DMS53 treated with DMSO at 0.1 percent for 48 hours (cell line): ENCODE measurements around the gene ETNK1.

Source experiments
- DNase-seq: peaks from one replicate; lab custom pipeline; 2025; ENCODE audit not compliant: unreplicated experiment; lab: John Stamatoyannopoulos, UW

ETNK1 gene

DNA sequence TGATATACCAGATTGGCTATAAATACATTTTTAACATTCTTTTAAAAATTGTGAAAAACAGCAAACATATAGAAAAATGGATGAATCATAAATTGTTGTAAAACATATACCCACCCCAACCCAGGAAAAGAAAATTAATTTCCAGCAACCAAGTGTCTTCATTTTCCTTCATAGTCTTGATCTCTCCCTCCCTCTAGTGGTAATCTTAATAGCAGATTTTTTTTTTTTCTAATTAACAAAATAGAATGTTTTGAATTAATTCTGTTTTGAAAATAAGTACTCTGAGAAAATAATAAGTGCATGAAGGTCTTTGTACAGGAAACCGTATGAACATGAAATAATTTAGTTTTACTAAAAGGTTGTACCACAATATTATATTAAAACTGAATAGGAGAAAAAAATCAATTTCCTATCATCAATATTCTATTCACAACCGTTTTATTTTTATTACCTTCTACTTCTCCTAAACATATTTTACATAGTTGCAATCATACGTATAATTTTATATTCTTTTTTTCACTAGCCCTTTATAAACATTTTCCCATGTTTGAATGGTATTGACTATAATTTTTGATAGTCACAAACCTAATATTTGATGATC lies 7.0 kb downstream of the ETNK1 start:
- DNase-seq: no peak

DNA sequence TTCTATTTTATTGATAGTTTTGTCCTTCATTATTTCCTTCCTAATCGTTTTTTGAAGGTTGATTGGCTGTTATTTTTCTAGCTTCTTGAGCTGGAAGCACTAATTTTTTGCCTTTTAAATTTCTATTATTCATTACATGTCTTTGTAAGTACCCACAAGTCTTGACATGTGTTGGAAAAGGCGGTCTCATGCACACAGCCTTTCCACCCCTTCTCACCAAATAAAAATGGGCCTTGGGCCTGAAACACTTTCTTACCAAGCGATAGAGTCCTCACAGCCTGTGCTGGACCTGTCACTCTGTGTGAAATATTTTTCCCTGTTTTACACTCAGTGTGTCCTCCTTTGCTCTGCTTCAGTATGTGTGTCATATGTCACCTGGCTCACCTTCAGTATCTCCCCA lies 9.9 kb downstream of the ETNK1 start:
- DNase-seq: no peak

DNA sequence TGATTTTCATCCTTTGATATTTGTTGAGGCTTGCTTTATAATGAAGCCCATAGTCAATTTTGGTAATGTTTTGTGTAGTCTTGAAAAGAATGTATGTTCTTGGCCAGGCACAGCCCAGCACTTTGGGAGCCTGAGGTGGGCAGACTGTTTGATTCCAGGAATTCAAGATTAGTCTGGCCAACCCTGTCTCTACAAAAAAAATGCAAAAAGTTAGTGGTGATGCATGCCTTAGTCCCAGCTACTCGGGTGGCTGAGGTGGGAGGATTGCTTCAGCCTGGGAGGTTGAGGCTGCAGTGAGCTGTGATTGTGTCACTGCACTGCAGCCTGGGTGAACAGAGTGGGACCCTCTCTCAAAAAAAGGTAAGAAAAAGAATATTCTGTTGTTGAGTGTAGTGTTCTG lies 10.8 kb downstream of the ETNK1 start:
- DNase-seq: no peak

DNA sequence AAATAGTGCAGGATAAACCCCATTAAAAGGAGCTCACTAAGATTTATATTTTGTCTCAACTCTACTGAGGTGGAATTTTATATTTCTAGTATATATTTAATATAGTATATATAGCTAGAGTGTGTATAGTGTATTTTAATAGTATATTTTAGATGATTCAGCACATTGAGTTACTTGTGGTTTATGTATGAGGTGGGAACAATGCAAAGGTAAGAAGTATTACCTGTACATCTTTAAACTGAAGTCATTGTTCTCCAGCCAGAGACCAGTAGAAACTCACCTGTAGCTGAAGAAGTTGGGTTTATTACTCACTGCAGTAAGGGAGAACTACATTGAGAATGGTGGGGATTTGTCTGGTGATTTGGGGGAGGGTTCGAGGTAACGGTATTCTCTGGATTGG lies 15.9 kb downstream of the ETNK1 start:
- no peak for DNase-seq

DNA sequence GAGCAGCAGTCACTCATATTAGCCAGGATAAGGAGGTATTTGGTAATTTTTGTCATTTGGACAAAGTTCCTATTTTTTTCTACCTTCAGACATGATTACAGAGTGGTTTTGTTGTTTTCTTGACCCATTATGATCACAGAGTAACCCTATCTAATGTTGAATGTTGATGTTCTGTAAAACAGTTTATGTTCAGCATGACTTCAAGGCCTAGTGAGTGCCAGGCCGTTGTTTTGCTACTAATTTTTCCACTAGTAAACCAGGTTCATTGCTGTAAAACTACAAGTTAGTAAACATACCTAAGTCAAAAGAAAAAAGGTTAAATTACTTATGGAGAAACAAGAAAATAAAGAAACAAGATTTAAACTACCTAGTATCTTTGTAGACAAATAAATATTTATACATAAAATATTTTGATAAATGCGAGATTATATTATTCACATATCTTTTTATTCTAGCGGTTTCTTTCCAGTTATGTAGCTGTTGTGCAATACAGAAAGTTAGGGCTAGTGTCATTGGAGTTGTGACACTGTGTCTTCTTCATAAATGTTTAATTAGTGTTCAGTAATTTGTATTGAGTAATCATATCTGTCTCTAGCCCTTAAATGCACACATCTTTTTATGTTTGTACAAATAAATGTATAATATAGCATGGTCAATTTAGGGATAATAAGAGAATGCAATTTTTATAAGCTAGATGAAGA lies 16.5 kb downstream of the ETNK1 start:
- DNase-seq: no peak

DNA sequence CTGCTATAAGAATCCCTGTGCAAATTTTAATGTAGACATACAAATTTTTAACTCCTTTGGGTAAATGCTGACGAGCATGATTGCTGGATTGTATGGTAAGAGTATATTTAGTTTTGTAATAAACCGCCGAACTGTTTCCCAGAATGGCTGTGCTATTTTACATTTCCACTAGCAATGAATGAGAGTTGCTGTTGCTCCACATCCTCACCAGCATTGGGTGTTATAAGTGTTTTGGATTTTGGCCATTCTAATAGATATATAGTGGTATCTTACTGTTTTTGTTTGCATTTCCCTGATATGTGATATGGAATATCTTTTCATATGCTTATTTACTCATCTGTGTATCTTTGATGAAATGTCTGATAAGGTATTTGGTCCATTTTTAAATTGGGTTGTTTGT lies 23.7 kb downstream of the ETNK1 start:
- DNase-seq: no peak

DNA sequence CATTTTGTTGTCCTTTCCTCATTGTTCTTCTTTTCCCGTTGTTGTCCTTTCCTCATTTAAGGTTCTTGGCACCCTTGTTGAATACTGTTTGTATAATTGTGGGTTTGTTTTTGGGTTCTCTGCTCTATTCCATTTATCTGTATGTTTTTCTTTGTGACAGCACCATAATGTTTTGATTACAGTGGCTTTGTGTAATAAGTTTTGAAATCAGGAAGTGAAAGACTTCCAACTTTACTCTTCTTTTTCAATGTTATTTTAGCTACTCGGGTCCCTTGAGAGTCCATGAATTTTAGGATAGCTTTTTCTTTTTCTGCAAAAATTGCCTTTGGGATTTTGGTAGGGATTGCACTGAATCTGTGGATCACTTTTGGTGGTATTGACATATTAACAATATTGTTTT lies 28.1 kb downstream of the ETNK1 start:
- DNase-seq: no peak

DNA sequence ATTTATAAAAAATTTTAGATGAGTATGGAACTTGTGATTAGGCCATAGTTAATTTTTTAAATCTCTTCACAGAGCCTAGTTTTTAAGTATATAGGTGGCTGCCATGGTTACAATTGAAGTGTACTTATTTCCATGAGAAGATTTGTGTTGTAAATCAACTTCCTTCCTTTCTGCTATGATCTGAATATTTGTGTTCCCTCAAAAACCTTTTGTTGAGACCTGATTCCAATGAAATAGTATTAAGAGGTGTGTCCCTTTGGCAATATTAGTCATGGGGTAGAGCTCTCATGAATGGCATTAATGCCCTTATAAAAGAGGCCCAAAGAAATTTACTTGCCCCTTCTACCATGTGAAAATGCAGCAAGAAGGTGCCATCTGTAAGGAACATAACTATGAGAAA lies 28.8 kb downstream of the ETNK1 start:
- no peak for DNase-seq

DNA sequence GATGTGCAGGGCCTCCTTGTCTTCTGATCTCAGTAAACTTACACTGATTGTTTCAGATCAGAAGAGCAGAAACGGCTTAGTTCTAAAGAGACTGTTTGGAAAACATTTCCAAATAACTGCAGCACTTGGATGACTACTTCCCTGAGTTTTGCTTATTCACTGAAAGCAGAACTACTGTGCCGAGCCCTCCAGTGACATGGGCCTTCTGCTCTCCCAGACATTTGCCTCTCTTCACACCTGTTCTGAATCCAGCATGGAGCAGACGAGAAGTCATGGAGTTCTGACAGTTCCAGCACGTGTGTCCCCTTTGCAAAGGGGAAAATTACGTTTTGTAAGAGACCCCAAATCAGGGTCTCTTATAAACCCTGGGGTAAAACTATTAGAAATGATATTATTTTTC lies 31.4 kb downstream of the ETNK1 start:
- DNase-seq: no peak

DNA sequence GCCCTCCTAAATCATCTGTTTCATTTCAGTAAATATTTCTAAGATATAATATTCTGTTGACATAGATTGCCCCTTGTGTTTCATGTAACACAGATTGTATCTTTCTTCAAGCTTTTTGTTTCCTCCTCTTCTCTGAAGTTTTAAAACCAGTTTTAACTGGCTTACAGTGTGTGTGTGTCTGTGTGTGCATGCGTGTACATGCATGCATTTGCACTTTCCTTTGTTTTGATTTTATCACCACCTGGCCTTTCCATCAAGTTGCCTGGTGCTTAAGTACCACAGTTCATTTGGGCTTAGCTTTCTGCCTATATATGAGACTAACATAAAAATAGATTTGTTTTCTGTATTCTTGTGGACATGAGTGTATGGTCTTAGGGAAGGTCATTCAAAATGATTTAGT lies 31.9 kb downstream of the ETNK1 start:
- DNase-seq: no peak

DNA sequence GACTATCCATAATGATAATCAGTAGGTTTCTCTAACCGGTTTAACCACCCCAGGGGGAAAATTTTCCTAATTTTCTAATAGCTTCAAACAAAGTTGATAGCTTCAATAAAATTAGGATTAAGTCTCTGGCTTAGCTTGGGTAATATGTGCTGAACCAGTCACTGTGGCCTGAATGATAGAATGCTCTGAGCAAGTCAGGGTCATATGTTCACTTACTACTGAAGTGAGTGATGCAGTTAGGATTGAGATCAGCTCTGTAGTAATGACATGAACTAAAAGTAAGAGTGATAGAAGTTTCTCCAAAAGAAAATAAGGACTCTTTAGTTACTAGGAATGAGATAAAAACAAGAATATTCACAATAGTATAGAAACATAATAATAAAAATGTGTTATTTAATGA lies 32.6 kb downstream of the ETNK1 start:
- DNase-seq: no peak

DNA sequence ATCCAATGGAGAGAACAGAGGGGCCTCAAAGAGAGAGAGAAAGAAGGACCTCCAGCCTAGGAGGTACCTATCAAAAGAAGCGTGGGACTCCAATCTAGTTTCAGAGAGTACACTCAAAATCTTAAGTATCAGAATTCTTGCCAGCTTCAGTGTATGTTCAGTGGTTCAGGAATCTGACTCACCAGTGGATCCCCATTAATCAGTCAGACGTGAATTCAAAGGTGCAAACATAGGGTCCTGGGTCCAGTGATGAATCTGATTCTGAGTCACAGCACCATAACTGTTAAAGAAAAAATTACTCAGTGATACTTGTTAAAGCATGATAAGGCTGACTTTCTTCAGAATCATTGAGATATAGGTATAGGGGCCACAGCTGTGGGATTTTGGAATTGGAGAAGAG lies 33.2 kb downstream of the ETNK1 start:
- no peak for DNase-seq

DNA sequence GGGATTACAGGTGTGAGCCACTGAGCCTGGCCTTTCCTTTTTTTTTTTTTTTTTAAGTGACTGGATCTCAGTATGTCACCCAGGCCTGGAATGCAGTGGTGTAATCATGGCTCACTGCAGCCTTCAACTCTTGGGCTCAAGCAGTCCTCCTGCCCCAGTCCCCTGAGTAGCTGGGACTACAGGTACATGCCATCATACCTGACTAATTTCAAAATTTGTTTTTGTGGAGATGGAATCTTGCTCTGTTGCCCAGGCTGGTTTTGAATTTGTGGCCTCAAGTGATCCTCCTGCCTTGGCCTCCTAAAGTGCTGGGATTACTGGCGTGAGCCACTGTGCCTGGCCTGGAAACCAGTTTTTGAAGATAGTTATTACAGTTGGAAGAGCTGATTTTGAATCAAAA lies 37.4 kb downstream of the ETNK1 start:
- DNase-seq: no peak

DNA sequence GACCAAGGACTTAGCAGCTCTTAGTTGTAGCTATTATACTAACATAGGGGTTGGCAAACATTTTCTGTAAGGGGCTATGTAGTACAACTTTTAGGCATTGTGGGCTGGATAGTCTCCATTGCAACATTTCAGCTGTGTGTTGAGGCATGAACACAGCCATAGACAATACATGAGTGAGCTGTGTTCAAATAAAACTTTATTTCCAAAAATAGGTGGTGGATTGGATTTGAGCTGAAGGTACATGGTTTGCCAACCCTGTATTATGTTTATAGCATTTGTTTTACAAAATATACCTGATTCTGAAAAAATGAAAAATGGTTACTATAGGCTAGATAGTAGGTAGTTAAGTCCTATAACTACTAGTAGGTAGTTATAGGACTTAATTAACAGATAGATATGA lies 40.5 kb downstream of the ETNK1 start:
- no peak for DNase-seq

DNA sequence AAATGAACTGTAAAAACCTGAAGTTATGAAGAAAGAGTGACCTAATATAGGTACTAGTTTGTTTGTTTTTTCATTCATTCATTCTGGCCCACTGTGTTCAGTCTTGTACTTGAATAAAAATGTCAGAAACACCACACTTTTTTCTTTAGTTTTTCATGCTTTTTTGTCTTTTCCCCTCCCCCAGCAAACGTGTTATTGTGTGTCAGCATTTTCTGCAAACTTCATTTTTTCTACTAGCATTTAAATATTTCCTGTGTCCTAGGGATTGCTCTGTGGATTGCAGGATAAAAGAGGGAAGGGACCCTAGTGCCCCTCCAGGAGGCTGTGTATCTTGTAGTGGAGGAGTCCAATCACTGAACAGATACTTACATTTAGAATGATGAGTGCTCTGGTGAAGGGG lies 42.2 kb downstream of the ETNK1 start:
- DNase-seq: no peak

DNA sequence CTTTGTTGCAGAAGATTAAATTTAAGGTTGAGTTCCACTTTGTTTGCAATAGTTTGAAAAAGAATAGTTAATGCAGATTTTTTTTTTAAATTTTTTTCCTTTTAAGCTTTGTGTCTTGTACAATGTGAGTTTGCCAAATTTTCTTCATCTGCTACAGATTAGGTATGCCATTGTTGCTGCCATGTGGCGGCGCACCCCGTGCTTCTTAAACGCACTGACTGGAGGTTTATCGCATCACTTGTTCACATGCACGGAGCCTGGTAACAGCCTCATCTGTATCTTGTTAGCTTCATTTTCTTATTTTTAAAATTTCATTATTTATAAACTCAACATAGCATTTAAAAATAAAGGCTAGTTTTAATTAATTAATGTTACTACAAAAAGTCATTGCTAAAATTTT lies 43.5 kb downstream of the ETNK1 start:
- DNase-seq: no peak

DNA sequence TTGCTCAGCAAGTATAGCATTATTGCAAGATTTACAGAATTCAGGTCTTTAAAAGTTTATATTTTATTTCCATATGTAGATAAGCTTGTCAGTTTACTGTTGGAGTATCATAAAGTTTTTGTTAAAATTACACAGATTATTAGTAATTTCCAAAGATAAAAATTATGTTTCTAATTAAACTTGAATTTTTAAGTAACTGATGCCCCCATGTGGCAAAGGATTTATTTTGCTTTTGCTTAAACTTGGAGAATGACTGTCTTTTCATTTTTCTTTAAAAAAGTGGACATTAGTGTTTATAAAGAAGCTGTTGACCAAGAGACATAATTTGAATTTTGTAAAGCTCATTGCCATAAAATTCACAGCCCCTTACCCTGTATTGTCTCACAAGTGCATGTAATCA lies 45.8 kb downstream of the ETNK1 start:
- peak; percentile 24 for DNase-seq

DNA sequence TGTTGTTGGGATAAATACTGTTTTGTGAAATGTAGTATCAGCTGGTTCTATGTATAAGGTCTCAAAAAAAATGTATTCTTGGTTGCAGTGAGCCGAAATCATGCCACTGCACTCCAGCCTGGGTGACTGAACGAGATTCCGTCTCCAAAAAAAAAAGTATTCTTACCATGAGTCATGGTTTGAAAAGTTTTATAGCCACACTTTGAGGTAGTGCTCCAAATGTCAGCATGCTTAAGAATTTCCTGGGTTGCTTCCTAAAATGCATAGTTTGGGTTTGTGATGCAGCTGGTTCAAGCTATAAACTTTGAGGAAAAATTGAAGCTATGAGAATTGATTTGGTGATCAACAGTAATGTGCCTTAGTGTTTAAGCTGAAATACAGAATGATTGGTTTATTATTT lies 48.0 kb downstream of the ETNK1 start:
- DNase-seq: no peak

DNA sequence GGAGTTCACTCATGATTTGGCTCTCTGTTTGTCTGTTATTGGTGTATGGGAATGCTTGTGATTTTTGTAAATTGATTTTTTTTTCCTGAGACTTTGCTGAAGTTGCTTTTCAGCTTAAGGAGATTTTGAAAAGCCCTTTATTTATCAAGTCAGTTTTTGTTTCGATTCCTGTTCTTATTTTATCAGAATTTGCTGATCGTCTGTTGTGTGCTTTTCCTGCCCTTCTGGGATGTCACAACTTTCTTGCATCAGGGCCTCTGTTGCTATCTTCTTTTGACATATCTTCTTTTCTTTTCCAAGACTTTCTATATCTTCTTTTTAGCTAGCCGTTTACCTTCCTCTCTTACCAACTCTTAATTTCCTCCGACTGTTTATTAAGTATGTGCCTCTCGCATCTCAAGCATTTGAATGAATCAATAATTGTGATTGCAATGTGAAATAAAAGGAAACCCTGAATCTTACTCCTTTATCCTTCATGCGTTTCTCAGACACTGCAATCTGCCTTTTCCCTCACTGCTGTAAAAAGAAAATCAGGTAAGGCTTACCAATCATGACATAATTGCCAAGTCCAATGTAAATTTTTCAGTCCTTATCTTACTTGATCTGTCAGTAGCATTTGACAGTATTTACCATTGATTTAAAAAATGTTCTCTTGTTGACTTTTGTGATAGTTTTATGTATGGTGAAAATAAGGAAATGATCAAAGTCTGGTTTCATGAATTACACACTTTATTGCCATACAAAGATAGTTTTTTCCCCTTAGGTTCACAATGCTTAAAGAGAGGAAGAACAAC lies 53.0 kb downstream of the ETNK1 start:
- DNase-seq: no peak

DNA sequence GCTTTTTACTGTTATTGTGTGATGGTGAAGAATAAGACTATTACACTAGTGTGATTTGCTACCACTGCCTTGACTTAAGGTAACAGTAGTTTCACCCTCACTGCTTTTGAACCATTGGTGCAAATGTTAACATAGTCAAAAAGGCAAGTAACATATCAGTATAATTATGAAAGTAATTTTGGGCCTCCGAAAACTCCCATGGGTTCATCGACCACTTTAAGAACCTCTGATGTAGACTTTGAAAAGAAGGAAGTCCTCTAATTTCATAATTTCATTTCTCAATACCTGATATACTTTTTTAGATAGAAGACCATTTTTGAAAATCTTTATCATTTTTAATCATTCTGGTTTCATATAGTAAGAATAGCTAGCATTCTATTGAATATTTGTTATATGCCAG lies 57.7 kb downstream of the ETNK1 start:
- DNase-seq: no peak

DNA sequence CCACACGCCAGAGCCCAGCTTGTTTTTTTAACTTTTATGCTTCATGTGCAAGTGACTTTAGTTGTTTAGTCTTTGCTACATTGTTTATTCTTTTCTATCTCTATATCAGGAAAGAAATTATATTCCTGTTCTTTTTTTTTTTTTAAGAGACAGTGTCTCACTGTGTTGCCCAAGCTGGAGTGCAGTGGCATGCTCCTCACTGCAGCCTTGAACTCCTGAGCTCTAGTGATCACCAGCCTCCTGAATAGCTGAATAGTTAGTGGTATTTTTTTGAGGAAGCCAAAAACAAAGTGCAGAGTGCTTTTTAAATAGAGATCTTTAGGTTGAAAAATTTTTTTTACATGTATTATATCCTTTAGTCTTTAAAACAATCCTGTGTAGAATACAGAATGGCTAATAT lies 58.2 kb downstream of the ETNK1 start:
- no peak for DNase-seq
